HEK293 (cell line): ENCODE results near the gene EREG.

Source experiments
- CTCF ChIP-seq: fragments of 450-650 bp; formaldehyde crosslinking; IDR thresholded peaks from 2 replicates; pipeline ENCODE4 v1.5.1; 2016; ENCODE audit warnings: missing biosample characterization, missing genetic modification characterization
- ZNF174 ChIP-seq: fragments of 450-650 bp; formaldehyde crosslinking; IDR thresholded peaks from 2 replicates; pipeline ENCODE4 v1.5.0; 2017; ENCODE audit warnings: missing biosample characterization, mild to moderate bottlenecking, missing genetic modification characterization
- ZNF19 ChIP-seq: fragments of 450-650 bp; formaldehyde crosslinking; IDR thresholded peaks from 2 replicates; pipeline ENCODE4; 2016; ENCODE audit warnings: missing biosample characterization, missing genetic modification characterization, low read depth
- ZNF274 ChIP-seq, 2 experiments: fragments of 200-500 bp in 1 of 2; fragments of 450-650 bp in 1 of 2; sonication (Bioruptor generic) in 1 of 2; formaldehyde crosslinking in 1 of 2; IDR thresholded peaks; 2 replicates each; pipeline versions ENCODE4 v1.5.1 to v1.6.1; 2014 to 2016; ENCODE audit warnings: borderline replicate concordance in 1 of 2, inconsistent platforms in 1 of 2, low read length in 1 of 2, missing biosample characterization in 1 of 2, missing genetic modification characterization in 1 of 2
- ZNF324 ChIP-seq: fragments of 450-650 bp; formaldehyde crosslinking; IDR thresholded peaks from 2 replicates; pipeline ENCODE4 v1.5.1; 2016; ENCODE audit warnings: missing biosample characterization, missing genetic modification characterization
- ZNF335 ChIP-seq: fragments of 450-650 bp; formaldehyde crosslinking; conservative IDR thresholded peaks from 2 replicates; pipeline ENCODE4 v1.5.1; 2016; ENCODE audit warnings: missing biosample characterization, missing genetic modification characterization
- ZNF366 ChIP-seq: fragments of 450-650 bp; formaldehyde crosslinking; conservative IDR thresholded peaks from 2 replicates; pipeline ENCODE4 v1.5.1; 2016; ENCODE audit warnings: missing biosample characterization, missing genetic modification characterization
- ZNF654 ChIP-seq: fragments of 450-650 bp; formaldehyde crosslinking; IDR thresholded peaks from 2 replicates; pipeline ENCODE4 v1.5.1; 2016; ENCODE audit warnings: low read depth, missing biosample characterization, missing genetic modification characterization
- ZNF777 ChIP-seq: fragments of 450-650 bp; formaldehyde crosslinking; IDR thresholded peaks from 2 replicates; pipeline ENCODE4 v1.5.1; 2017; ENCODE audit warnings: missing biosample characterization, missing genetic modification characterization, borderline replicate concordance
- ZNF830 ChIP-seq: fragments of 450-650 bp; IDR thresholded peaks from 2 replicates; pipeline ENCODE4 v1.5.0; 2018; ENCODE audit warnings: missing biosample characterization, missing genetic modification characterization, low read depth, mild to moderate bottlenecking, moderate library complexity
- TF ChIP-seq, protein P1 (sequence below): fragments of 450-650 bp; formaldehyde crosslinking; IDR thresholded peaks from 2 replicates; pipeline ENCODE4 v1.5.1; 2016; ENCODE audit warnings: missing biosample characterization, missing genetic modification characterization
- TF ChIP-seq, protein P2 (sequence below): fragments of 450-650 bp; formaldehyde crosslinking; IDR thresholded peaks from 2 replicates; pipeline ENCODE4 v1.5.1; 2016; ENCODE audit warnings: missing biosample characterization, missing genetic modification characterization

DNA sequence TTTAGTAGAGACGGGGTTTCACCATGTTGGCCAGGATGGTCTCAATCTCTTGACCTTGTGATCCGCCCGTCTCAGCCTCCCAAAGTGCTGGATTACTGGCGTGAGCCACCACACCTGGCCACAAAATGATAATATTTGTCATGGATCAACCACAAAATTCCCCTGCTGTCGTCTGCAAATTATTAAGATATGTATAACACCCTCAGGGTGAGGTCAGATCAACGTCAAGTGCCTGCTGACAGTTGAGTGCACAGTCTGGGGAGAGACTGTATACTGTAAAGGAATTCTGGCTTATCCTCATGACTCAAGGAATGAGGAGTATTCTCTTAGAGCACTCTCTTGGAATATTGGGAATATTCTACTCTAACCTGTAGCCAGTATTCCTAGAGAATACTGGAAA is 45.5 kb upstream of the EREG start:
- TF ChIP-seq ZNF324 (tag by site-specific recombination) (no peak), ZNF274 (IDR thresholded peaks at IDR 0.05; ENCODE audit: low read length) (no peak), ZNF274 (tag by site-specific recombination; IDR thresholded peaks at IDR 0.05; ENCODE audit: borderline replicate concordance) (no peak), ZNF830 (tag by site-specific recombination) (no peak), CTCF (tag by site-specific recombination) (no peak), ZNF174 (tag by site-specific recombination) (no peak), ZNF366 (tag by site-specific recombination) (no peak), ZNF654 (no peak), ZNF777 (no peak), ZNF19 (tag by site-specific recombination) (no peak), ZNF335 (no peak)
- TF ChIP-seq, protein P1, sequence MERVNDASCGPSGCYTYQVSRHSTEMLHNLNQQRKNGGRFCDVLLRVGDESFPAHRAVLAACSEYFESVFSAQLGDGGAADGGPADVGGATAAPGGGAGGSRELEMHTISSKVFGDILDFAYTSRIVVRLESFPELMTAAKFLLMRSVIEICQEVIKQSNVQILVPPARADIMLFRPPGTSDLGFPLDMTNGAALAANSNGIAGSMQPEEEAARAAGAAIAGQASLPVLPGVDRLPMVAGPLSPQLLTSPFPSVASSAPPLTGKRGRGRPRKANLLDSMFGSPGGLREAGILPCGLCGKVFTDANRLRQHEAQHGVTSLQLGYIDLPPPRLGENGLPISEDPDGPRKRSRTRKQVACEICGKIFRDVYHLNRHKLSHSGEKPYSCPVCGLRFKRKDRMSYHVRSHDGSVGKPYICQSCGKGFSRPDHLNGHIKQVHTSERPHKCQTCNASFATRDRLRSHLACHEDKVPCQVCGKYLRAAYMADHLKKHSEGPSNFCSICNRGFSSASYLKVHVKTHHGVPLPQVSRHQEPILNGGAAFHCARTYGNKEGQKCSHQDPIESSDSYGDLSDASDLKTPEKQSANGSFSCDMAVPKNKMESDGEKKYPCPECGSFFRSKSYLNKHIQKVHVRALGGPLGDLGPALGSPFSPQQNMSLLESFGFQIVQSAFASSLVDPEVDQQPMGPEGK (tag by site-specific recombination) = no peak
- TF ChIP-seq, protein P2, sequence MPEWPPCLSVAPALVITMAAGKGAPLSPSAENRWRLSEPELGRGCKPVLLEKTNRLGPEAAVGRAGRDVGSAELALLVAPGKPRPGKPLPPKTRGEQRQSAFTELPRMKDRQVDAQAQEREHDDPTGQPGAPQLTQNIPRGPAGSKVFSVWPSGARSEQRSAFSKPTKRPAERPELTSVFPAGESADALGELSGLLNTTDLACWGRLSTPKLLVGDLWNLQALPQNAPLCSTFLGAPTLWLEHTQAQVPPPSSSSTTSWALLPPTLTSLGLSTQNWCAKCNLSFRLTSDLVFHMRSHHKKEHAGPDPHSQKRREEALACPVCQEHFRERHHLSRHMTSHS (tag by site-specific recombination) = no peak
